GM19328 (cell line): ENCODE data around the gene SFT2D2.

ENCODE experiments used
- ATAC-seq: cut with Tn5 transposase; IDR thresholded peaks from one replicate; pipeline ENCODE4 v1.9.1; 2021; ENCODE audit warnings: mild to moderate bottlenecking, moderate library complexity; ENCODE audit not compliant: unreplicated experiment

SFT2D2 gene

GRCh38 chr1:168221275-168221674 is 4.5 kb upstream of the SFT2D2 start:
- no peak for ATAC-seq

- no peak for ATAC-seq
Observed at GRCh38 chr1:168223261-168223660, 2.5 kb upstream of the SFT2D2 start.

- ATAC-seq, result no peak
Observed at GRCh38 chr1:168223681-168224540, 1.9 kb upstream of the SFT2D2 start.

GRCh38 chr1:168224991-168225390 is 813 bp upstream of the SFT2D2 start:
- no peak for ATAC-seq

GRCh38 chr1:168227620-168228019 is 1.8 kb downstream of the SFT2D2 start:
- ATAC-seq, result no peak

GRCh38 chr1:168229893-168230292 is 4.1 kb downstream of the SFT2D2 start:
- no peak for ATAC-seq

DNA sequence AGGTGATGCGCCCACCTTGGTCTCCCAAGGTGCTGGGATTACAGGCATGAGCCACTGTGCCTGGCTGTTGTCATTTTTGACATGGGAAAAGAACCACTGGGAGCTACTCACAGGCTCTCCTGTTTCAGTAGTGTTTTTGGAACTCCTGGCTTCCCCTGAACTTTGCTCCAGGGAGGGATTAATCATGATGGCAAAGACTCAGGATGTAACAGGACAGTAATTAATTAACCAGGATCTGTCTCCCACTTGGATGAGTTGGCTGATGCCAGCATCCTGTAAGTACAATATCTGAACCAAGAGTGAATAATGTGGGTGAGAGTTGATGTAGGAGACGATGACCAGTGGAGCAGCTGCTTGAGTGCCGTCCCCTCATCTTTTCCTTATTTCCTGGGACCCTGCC is 4.9 kb downstream of the SFT2D2 start:
- no peak for ATAC-seq

DNA sequence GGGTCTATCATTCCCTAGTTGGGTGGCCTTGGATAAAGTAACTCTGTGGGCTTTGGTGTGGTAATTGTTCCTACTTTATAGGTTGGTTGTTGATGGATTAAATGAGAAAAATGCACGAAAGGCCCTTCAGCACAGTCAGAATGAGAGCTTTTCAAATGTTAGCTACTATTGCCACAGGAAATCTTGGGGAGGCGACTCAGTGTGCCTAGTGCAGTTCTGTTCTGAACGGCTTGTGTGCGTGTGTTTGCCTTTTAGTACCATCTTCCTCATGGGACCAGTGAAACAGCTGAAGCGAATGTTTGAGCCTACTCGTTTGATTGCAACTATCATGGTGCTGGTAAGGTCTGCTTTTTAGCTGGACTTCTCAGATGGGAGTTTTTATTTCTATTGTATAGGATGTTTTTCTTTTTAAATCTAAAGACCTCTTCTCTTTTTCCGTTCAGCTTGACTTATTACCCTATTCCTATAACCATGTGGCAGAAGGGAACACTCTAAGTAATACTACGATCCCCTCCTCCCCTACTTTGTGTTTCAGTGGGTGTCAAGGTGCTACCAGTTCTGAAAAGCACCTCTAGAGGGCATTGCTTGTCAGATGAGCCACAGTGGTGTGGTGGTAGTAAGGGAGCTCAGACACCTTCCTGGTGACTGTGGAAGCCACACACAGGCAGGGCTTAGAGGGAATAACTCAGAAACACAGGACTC is 9.2 kb downstream of the SFT2D2 start:
- no peak for ATAC-seq

DNA sequence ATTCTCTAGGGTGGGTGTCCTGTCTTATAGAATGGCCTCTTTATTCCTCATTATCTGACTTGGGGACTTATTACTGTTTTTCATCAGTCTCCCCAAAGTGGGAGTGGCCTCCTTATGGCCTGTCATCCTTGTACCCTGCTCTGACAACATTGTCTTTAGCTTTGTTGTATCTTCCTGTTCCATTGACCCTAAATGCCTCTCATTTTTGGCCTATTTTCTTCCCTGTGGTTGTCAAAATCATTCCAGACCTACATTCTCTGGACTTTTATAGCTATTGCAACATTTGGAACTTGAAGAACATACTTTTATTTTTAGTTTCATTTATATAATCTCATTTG is 9.7 kb downstream of the SFT2D2 start:
- ATAC-seq, result no peak

GRCh38 chr1:168235937-168236336 is 10.1 kb downstream of the SFT2D2 start:
- ATAC-seq, result no peak

DNA sequence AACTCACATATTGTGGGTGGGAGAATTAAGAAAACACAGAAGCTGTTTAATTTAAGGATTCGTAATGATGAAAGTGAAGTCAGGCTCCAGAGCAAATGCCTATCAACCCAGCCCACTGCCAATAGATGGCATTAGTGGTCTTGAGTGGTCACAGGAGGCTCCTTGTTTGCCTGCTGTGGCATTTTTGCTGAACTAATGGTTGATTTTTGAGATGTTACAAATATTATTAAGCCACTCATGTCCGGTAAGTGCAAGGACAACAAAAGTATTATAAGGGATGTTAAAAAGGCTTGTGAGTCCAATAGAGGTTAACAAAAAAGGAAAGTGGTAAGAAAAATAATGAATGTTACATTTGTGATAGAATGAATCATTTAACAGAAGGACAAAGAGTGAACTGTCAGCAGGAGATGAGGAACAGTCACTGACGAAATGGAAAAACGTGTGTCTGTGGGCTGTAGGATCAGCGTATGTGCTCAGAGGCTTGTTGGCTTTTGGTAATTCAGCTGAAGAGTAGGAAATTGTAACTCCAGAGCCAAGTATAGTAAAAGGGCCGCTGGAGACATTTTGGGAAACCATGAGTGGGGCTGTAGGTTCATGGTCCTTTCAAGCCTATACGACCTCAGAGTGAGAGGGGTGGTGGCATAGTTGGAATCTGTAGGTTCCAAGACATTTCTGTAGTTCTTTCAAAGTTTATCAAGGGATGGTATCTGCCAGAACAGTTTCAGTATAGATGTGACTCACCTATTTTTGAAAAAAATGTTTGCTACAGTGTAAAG is 11.2 kb downstream of the SFT2D2 start:
- no peak for ATAC-seq

GRCh38 chr1:168243198-168243597 is 17.4 kb downstream of the SFT2D2 start:
- no peak for ATAC-seq

DNA sequence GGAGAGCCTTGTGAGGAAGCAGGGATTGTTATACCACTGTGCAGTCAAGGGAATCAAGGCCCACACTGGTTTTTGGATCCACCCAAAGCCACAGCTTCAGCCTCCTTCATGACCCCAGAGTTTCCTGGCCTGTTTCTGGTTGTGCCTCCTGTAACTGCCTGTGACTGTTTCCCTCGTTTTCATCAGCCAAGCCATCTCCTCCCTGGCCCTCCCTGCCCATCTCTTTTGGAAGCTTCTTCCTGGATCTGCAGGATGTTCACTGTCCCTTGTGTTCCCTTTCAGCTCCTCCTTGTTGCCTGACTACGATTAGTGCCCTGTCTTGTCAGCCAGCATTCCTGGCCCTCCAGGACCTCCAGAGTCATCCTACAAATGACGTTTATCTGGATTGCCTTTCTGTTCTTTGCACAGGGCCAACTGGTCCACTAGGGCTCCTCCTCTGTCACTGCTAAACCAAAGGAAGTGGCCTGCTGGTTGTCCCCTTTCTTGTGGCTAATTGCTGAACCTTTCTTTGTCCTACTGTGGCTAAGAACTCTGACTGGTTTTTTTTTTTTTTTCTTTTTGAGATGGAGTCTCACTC is 17.9 kb downstream of the SFT2D2 start:
- no peak for ATAC-seq

- ATAC-seq, result no peak
Observed at GRCh38 chr1:168245042-168245441, 19.2 kb downstream of the SFT2D2 start.

GRCh38 chr1:168246506-168246905 is 20.7 kb downstream of the SFT2D2 start:
- no peak for ATAC-seq

- ATAC-seq, result no peak
Observed at GRCh38 chr1:168252204-168252733, 26.5 kb downstream of the SFT2D2 start.

- no peak for ATAC-seq
Observed at GRCh38 chr1:168256164-168256563, 30.4 kb downstream of the SFT2D2 start.

DNA sequence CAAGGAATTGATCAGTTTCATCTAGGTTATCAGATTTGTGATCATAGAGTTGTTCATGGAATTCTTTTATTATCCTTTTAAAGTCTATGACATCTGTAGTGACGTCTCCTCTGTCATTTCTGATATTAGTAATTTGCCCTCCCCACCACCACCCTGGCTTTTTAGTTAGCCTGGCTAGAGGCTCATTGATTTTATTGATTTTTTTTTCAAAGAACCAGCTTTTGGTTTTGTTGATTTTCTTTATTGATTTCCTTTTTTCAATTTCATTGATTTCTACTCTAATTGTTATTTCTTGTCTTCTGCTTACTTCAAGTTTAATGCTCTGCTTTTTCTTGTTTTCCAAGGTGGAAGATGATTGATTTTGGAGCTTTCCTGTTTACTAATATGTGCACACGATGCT is 31.6 kb downstream of the SFT2D2 start:
- ATAC-seq, result no peak

DNA sequence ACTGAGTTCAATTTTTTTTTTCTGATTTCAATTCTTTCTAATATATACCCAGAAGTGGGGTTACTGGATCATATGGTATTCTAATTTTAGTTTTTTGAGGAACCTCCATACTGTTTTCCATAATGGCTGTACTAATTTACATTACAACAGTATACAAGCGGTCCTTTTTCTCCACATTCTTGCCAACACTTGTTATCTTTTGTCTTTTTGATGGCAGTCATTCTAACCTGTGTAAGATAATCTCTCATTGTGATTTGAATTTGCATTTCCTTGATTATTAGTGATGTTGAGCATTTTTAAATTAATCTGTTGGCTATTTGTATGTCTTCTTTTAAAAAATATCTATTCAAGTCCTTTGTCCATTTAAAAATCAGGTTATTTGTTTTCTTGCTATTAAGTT is 33.8 kb downstream of the SFT2D2 start:
- no peak for ATAC-seq

DNA sequence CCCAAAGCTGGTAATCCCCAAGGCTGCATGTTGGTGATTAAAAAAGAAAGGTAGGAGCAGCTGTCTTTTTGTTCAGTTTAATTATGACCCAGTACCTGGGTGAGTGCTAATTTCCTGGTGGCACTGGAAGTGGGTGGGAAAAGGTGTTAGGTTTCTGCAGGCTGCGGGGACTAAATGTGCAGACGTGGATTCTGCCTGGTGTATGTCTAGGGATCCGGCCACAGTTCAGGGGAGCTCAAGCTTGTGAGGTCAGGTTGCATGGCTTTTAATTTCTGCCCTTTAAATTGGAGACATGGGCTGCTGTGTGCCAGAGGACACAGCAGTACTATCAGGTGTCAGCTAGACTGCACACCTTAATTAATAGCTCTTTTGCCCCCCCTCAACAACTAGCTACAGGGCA is 34.6 kb downstream of the SFT2D2 start:
- no peak for ATAC-seq

DNA sequence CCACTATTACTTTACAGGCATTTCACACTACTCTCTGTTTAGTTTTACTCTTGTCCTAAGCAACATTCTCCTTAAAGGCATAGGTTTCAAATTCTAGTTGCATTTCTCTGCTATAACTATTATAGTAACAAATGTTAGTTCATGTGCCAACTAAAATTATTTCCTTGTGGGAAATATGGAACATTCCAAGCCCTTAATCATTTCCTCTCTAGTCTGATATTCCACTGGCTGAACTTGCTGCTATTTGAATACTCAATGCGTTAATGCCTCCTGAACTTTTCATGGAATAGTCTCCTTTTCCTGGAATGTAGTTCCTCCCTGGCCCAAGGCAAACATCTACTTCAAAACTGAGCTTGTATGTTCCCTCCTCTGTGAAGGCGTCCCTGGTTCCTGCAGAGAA is 35.6 kb downstream of the SFT2D2 start:
- no peak for ATAC-seq
